CD4-positive, alpha-beta memory T cell (primary cell): ENCODE results near the gene RFTN1. TPM values are rescaled to one million over a fixed set of nuclear protein-coding genes. Genes with fewer than 3 reads are reported as not detected.
"Not testable (repeated sequence)": the region's sequence is repeated elsewhere in the genome, so short reads cannot be mapped to it uniquely, and the experiment has no call there.

ENCODE experiments used
- CTCF ChIA-PET: fragments of 350-600 bp; sonication (Branson Sonifier 250); formaldehyde crosslinking; loops from one replicate; lab custom pipeline; 2021; ENCODE audit warnings: inconsistent platforms; ENCODE audit not compliant: partially characterized antibody; lab: Charles Lee
- POLR2A ChIA-PET: fragments of 350-600 bp; sonication (Branson Sonifier 250); formaldehyde crosslinking; loops from one replicate; lab custom pipeline; 2021; ENCODE audit not compliant: partially characterized antibody; lab: Charles Lee
- DNase-seq, 5 donors: peaks; one replicate each; pipeline versions ENCODE4 v3.0.0 to v3.0.0-alpha.2; 2020 to 2022; ENCODE audit warnings: mixed read lengths in 1 of 5
- H3K27ac ChIP-seq: one replicate; pipeline ENCODE4 v1.7.0; 2013; ENCODE audit warnings: low read depth, low read length
- H3K27me3 ChIP-seq: 2 replicates; pipeline ENCODE4 v1.7.0; 2013; ENCODE audit warnings: mild to moderate bottlenecking, low read length, moderate library complexity; ENCODE audit not compliant: insufficient read depth
- H3K36me3 ChIP-seq: 2 replicates; pipeline ENCODE4 v1.7.0; 2013; ENCODE audit warnings: mild to moderate bottlenecking, low read length, moderate library complexity; ENCODE audit not compliant: insufficient read depth
- H3K4me1 ChIP-seq: 2 replicates; pipeline ENCODE4 v1.7.0; 2013; ENCODE audit warnings: mild to moderate bottlenecking, low read length, moderate library complexity; ENCODE audit not compliant: insufficient read depth
- H3K4me3 ChIP-seq, 2 donors: one replicate each; pipeline ENCODE4 v1.7.0; 2013; ENCODE audit warnings: low read length in 2 of 2, mild to moderate bottlenecking in 1 of 2
- H3K9me3 ChIP-seq, 2 donors: one replicate each; pipeline ENCODE4 v1.7.0; 2013; ENCODE audit warnings: low read length in 2 of 2, control low read depth in 1 of 2; ENCODE audit not compliant: control insufficient read depth in 1 of 2
- H3K27ac Mint-ChIP-seq, 7 donors: one replicate each; pipeline ENCODE4 v1.8.0; 2020 to 2021; ENCODE audit warnings: mixed read lengths in 7 of 7, mild to moderate bottlenecking in 6 of 7, inconsistent platforms in 3 of 7, moderate library complexity in 3 of 7
- H3K27me3 Mint-ChIP-seq, 2 donors: one replicate each; pipeline ENCODE4 v1.8.0; 2020 to 2021; ENCODE audit warnings: mixed read lengths in 2 of 2
- H3K36me3 Mint-ChIP-seq, 2 donors: one replicate each; pipeline ENCODE4 v1.8.0; 2020 to 2021; ENCODE audit warnings: mixed read lengths in 2 of 2, inconsistent platforms in 1 of 2, mild to moderate bottlenecking in 1 of 2
- H3K4me1 Mint-ChIP-seq, 4 donors: one replicate each; pipeline ENCODE4 v1.8.0; 2020 to 2021; ENCODE audit warnings: mixed read lengths in 4 of 4, mild to moderate bottlenecking in 1 of 4
- H3K4me3 Mint-ChIP-seq, 8 donors: one replicate each; pipeline ENCODE4 v1.8.0; 2020 to 2021; ENCODE audit warnings: mixed read lengths in 8 of 8, mild to moderate bottlenecking in 7 of 8, moderate library complexity in 6 of 8, inconsistent platforms in 3 of 8
- H3K9me3 Mint-ChIP-seq, 8 donors: one replicate each; pipeline ENCODE4 v1.8.0; 2020 to 2021; ENCODE audit warnings: mixed read lengths in 8 of 8, mild to moderate bottlenecking in 5 of 8, inconsistent platforms in 3 of 8, moderate library complexity in 1 of 8
- intact Hi-C: fragments of 100-400 bp; cut with micrococcal nuclease; formaldehyde crosslinking; loops from one replicate; pipeline ENCODE4 v1.15.1; 2023
- polyA plus RNA-seq, 2 donors: library from polyadenylated mRNA; unstranded; fragments of 300-500 nt; fragmentation: Illumina TruSeq; gene quantifications; one replicate each; pipeline ENCODE4 v1.2.3, GENCODE V29; 2021
- total RNA-seq, 2 experiments: library from RNA; stranded (reverse); gene quantifications; one replicate each; pipeline ENCODE4 v1.2.3, GENCODE V29; 2021

Gene RFTN1
- total and polyA plus RNA-seq, 4 experiments from 2014 or later, result 38.3 to 59.7 (median 52.0) TPM

DNA sequence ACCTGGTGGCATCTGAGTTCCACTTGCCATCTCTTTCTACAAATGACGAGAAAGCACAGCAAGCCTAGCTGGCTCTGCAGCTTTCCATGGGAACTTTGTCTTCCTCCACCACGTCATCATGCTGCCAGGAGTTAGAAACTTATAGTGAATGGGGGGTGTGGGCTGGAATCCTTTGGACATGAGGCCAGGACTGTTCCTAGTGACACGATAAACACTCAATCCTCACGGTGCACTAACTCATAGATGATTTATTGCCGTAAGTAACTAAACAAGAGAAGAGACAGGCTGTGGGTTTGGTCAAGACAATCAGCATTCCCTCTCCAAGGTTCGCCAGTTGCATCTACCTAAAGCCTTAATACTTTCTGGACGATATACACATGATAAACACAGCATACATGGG is 197.9 kb downstream of the RFTN1 start:
- intact Hi-C loops, result no loop called here
- Histone ChIP-seq H3K4me1 (peaks cover 97% of the 10 kb centered on the region), H3K27me3 (no peaks in the 10 kb centered on the region), H3K9me3 (no peaks in the 10 kb centered on the region), H3K27ac (no peak overlapping the region), H3K36me3 (peaks cover 54% of the 10 kb centered on the region), H3K4me3 (no peak overlapping the region)
- Mint-ChIP-seq H3K9me3 (peaks cover 0 to 1% (median 0%) of the 10 kb centered on the region in 8 donors), H3K36me3 (peaks cover 47 to 80% of the 10 kb centered on the region in 2 donors), H3K27ac (peak overlapping the region; percentile 69 to 95 (median 87)), H3K4me3 (peak overlapping the region in 7 of 8 donors; percentile 21 to 79 (median 60)), H3K27me3 (no peaks in the 10 kb centered on the region), H3K4me1 (peaks cover 75 to 94% (median 85%) of the 10 kb centered on the region in 4 donors)
- DNase-seq, result no peak
- ChIA-PET POLR2A (interaction anchor here (1.4 to 14.2 kb wide), 6 partner anchors 11 to 197 kb away, joined by 5 to 361 read pairs (median 46); partner anchors contain the start of genes DPH3 and OXNAD1), CTCF (interaction anchor here (1.4 to 16.2 kb wide), 5 partner anchors 12 to 48 kb away, joined by 3 to 488 read pairs (median 132); partner anchors contain the start of genes DPH3 and OXNAD1)

GRCh38 chr3:16313886-16314645 is 199.4 kb downstream of the RFTN1 start:
- DNase-seq, result no peak
- H3K27me3 ChIP-seq, result no peaks in the 10 kb centered on the region
- peak overlapping the region in 1 of 2 donors; percentile 15 for H3K4me3 ChIP-seq
- CTCF ChIA-PET, result interaction anchor here (1.2 to 16.2 kb wide), 9 partner anchors 10 to 198 kb away, joined by 3 to 488 read pairs (median 6); partner anchors contain the start of genes DPH3 and OXNAD1
- Mint-ChIP-seq H3K4me1 (peaks cover 75 to 95% (median 88%) of the 10 kb centered on the region in 4 donors), H3K27ac (peak overlapping the region; percentile 66 to 95 (median 85)), H3K27me3 (no peaks in the 10 kb centered on the region), H3K36me3 (peaks cover 44 to 78% of the 10 kb centered on the region in 2 donors), H3K9me3 (peaks cover 0 to 1% (median 0%) of the 10 kb centered on the region in 8 donors), H3K4me3 (peak overlapping the region in 6 of 8 donors; percentile 58 to 79 (median 66))
- intact Hi-C loops, result no loop called here
- H3K4me1 ChIP-seq, result peaks cover 99% of the 10 kb centered on the region
- peak overlapping the region; percentile 11 for H3K27ac ChIP-seq
- peaks cover 42% of the 10 kb centered on the region for H3K36me3 ChIP-seq
- no peaks in the 10 kb centered on the region for H3K9me3 ChIP-seq
- POLR2A ChIA-PET, result interaction anchor here (0.7 to 14.2 kb wide), 8 partner anchors 9 to 198 kb away, joined by 3 to 361 read pairs (median 25); partner anchors contain the start of genes DPH3 and OXNAD1

- H3K4me3 ChIP-seq, result peak overlapping the region; percentile 8 to 17
- Mint-ChIP-seq H3K36me3 (peaks cover 51 to 73% of the 10 kb centered on the region in 2 donors), H3K4me1 (peaks cover 73 to 95% (median 87%) of the 10 kb centered on the region in 4 donors), H3K27ac (peak overlapping the region; percentile 92 to 96 (median 93)), H3K27me3 (no peaks in the 10 kb centered on the region), H3K4me3 (peak overlapping the region; percentile 36 to 92 (median 84)), H3K9me3 (peaks cover 0 to 1% (median 0%) of the 10 kb centered on the region in 8 donors)
- CTCF ChIA-PET, result interaction anchor here (0.9 to 16.2 kb wide), 6 partner anchors 8 to 164 kb away, joined by 3 to 488 read pairs (median 68); partner anchors contain the start of genes DPH3 and OXNAD1
- intact Hi-C loops, result loop anchor here (1.0 kb wide), 1 partner anchor 26 kb away; no protein-coding TSS in a partner anchor
- H3K27me3 ChIP-seq, result no peaks in the 10 kb centered on the region
- peak overlapping the region; percentile 45 for H3K27ac ChIP-seq
- peaks cover 98% of the 10 kb centered on the region for H3K4me1 ChIP-seq
- POLR2A ChIA-PET, result interaction anchor here (0.6 to 14.2 kb wide), 11 partner anchors 7 to 204 kb away, joined by 3 to 361 read pairs (median 9); partner anchors contain the start of genes DPH3, OXNAD1 and RFTN1
- H3K9me3 ChIP-seq, result no peaks in the 10 kb centered on the region
- H3K36me3 ChIP-seq, result peaks cover 30% of the 10 kb centered on the region
- peak; percentile 73 to 85 (median 76) for DNase-seq
Observed at GRCh38 chr3:16311960-16312451, 201.5 kb downstream of the RFTN1 start.

GRCh38 chr3:16310486-16310885 is 203.0 kb downstream of the RFTN1 start:
- Mint-ChIP-seq H3K27ac (peak overlapping the region; percentile 16 to 99 (median 86)), H3K4me1 (peaks cover 76 to 95% (median 87%) of the 10 kb centered on the region in 4 donors), H3K36me3 (peaks cover 53 to 75% of the 10 kb centered on the region in 2 donors), H3K4me3 (peak overlapping the region in 7 of 8 donors; percentile 45 to 90 (median 79))
- Histone ChIP-seq H3K4me1 (peaks cover 98% of the 10 kb centered on the region), H3K36me3 (peaks cover 17% of the 10 kb centered on the region), H3K27ac (peak overlapping the region; percentile 59)
- H3K27me3 Mint-ChIP-seq, H3K27me3 ChIP-seq, H3K9me3 Mint-ChIP-seq, intact Hi-C loops, DNase-seq, H3K4me3 ChIP-seq, H3K9me3 ChIP-seq: not testable (repeated sequence)
- POLR2A ChIA-PET, result interaction anchor here (0.7 to 14.2 kb wide), 5 partner anchors 6 to 201 kb away, joined by 3 to 361 read pairs (median 9); partner anchors contain the start of genes DPH3 and OXNAD1
- CTCF ChIA-PET, result interaction anchor here (0.7 to 16.2 kb wide), 3 partner anchors 18 to 172 kb away, joined by 3 to 488 read pairs (median 169); partner anchors contain the start of genes DPH3 and OXNAD1

- peaks cover 0 to 1% (median 0%) of the 10 kb centered on the region in 8 donors for H3K9me3 Mint-ChIP-seq
- Histone ChIP-seq H3K9me3 (no peaks in the 10 kb centered on the region), H3K4me1 (peaks cover 98% of the 10 kb centered on the region), H3K27ac (peak overlapping the region; percentile 59), H3K36me3 (peaks cover 15% of the 10 kb centered on the region), H3K27me3 (no peaks in the 10 kb centered on the region), H3K4me3 (no peak overlapping the region)
- no peaks in the 10 kb centered on the region for H3K27me3 Mint-ChIP-seq
- POLR2A ChIA-PET, result interaction anchor here (1.2 to 11.0 kb wide), 5 partner anchors 7 to 45 kb away, joined by 4 to 350 read pairs (median 20); partner anchors contain the start of genes DPH3 and OXNAD1
- H3K4me1 Mint-ChIP-seq, result peaks cover 79 to 95% (median 89%) of the 10 kb centered on the region in 4 donors
- peaks cover 57 to 75% of the 10 kb centered on the region in 2 donors for H3K36me3 Mint-ChIP-seq
- peak overlapping the region; percentile 54 to 90 (median 80) for H3K4me3 Mint-ChIP-seq
- H3K27ac Mint-ChIP-seq, result peak overlapping the region; percentile 86 to 99 (median 89)
- CTCF ChIA-PET, result interaction anchor here (0.6 kb wide), 1 partner anchor 41 kb away, joined by 3 read pairs; no protein-coding TSS in a partner anchor
- intact Hi-C loops, result loop anchor here (1.0 to 10.0 kb wide), 4 partner anchors 8 to 535 kb away; partner anchors contain the start of gene OXNAD1
- peak; percentile 59 to 88 (median 65) for DNase-seq
Observed at GRCh38 chr3:16309558-16309957, 203.9 kb downstream of the RFTN1 start.

- H3K27ac ChIP-seq, result peak overlapping the region; percentile 59
- H3K4me1 Mint-ChIP-seq, result peaks cover 77 to 94% (median 87%) of the 10 kb centered on the region in 4 donors
- H3K4me3 Mint-ChIP-seq, result peak overlapping the region in 3 of 8 donors; percentile 65 to 77 (median 73)
- peak overlapping the region in 6 of 7 donors; percentile 26 to 96 (median 74) for H3K27ac Mint-ChIP-seq
- POLR2A ChIA-PET, result interaction anchor here (0.5 to 11.0 kb wide), 9 partner anchors 8 to 533 kb away, joined by 3 to 350 read pairs (median 5); partner anchors contain the start of genes DPH3 and OXNAD1
- DNase-seq, result no peak
- no peak overlapping the region for H3K4me3 ChIP-seq
- no peaks in the 10 kb centered on the region for H3K9me3 ChIP-seq
- no peaks in the 10 kb centered on the region for H3K27me3 Mint-ChIP-seq
- peaks cover 6% of the 10 kb centered on the region for H3K36me3 ChIP-seq
- H3K4me1 ChIP-seq, result peaks cover 98% of the 10 kb centered on the region
- intact Hi-C loops, result loop anchor here (1.0 to 10.0 kb wide), 4 partner anchors 7 to 536 kb away; partner anchors contain the start of gene OXNAD1
- H3K9me3 Mint-ChIP-seq, result peaks cover 0 to 1% (median 0%) of the 10 kb centered on the region in 8 donors
- H3K27me3 ChIP-seq, result no peaks in the 10 kb centered on the region
- H3K36me3 Mint-ChIP-seq, result peaks cover 62 to 76% of the 10 kb centered on the region in 2 donors
- CTCF ChIA-PET, result interaction anchor here (0.9 to 9.8 kb wide), 3 partner anchors 8 to 18 kb away, joined by 3 to 132 read pairs (median 102); no protein-coding TSS in a partner anchor
Observed at GRCh38 chr3:16308727-16309126, 204.8 kb downstream of the RFTN1 start.
